Neural cell (in vitro differentiated cells): ENCODE data around the gene ZNF362.

ENCODE experiments used
- CTCF ChIP-seq: fragments of 450-650 bp; IDR thresholded peaks from 2 replicates; pipeline ENCODE4 v1.5.1; 2014; ENCODE audit warnings: antibody characterized with exemption, mild to moderate bottlenecking, moderate library complexity; ENCODE audit not compliant: poor library complexity, severe bottlenecking
- EZH2 ChIP-seq: fragments of 200-600, 300-800 bp; shearing (Covaris generic), sonication (generic); IDR thresholded peaks from 2 replicates; pipeline ENCODE4 v1.6.1; 2014; ENCODE audit warnings: antibody characterized with exemption, low read length, borderline replicate concordance, mild to moderate bottlenecking; ENCODE audit not compliant: insufficient read depth, poor library complexity, severe bottlenecking
- POLR2AphosphoS5 ChIP-seq: IDR thresholded peaks from 2 replicates; pipeline ENCODE4 v1.6.1; 2012

- no peak for TF ChIP-seq CTCF
- TF ChIP-seq EZH2 = no peak
- no peak for TF ChIP-seq POLR2AphosphoS5
Measured at GRCh38 chr1:33292726-33293340, 36.5 kb downstream of the ZNF362 start.
